Measurements from ENCODE around the gene SOBP.

SOBP gene

GRCh38 chr6:107618672-107619071 lies 128.8 kb downstream of the SOBP start:
- H3K4me2 ChIP-seq, result peak overlapping the region; percentile 41
- no peak overlapping the region for H2AFZ ChIP-seq (ENCODE audit: low read depth)
- TF ChIP-seq CTCF (conservative IDR thresholded peaks at IDR 0.05; ENCODE audit: low read depth, low read length), result no peak
- H3K9ac ChIP-seq, result no peak overlapping the region; the same call in 1 of the 2 replicates
- H3K4me1 ChIP-seq (ENCODE audit: low read depth, poor library complexity, severe bottlenecking), result peaks cover 53% of the 10 kb centered on the region
- no peaks in the 10 kb centered on the region for H3K79me2 ChIP-seq (ENCODE audit: insufficient read depth, low read depth)
- H4K20me1 ChIP-seq (ENCODE audit: insufficient read depth), result no peaks in the 10 kb centered on the region
- no peaks in the 10 kb centered on the region for H3K36me3 ChIP-seq (ENCODE audit: insufficient read depth)
- no peaks in the 10 kb centered on the region for H3K27me3 ChIP-seq (ENCODE audit: insufficient read depth, low read depth)
- no peak overlapping the region for H3K4me3 ChIP-seq (IDR thresholded peaks at IDR 0.05; ENCODE audit: insufficient read depth, low read depth, low read length)
- H3K27ac ChIP-seq, result peak overlapping the region; percentile 49

GRCh38 chr6:107620732-107621131 lies 130.8 kb downstream of the SOBP start:
- Histone ChIP-seq H4K20me1 (ENCODE audit: insufficient read depth) (no peaks in the 10 kb centered on the region), H3K4me3 (IDR thresholded peaks at IDR 0.05; ENCODE audit: insufficient read depth, low read depth, low read length) (no peak overlapping the region), H3K9ac (no peak overlapping the region), H2AFZ (ENCODE audit: low read depth) (no peak overlapping the region), H3K79me2 (ENCODE audit: insufficient read depth, low read depth) (no peaks in the 10 kb centered on the region), H3K4me1 (ENCODE audit: low read depth, poor library complexity, severe bottlenecking) (peaks cover 66% of the 10 kb centered on the region), H3K36me3 (ENCODE audit: insufficient read depth) (no peaks in the 10 kb centered on the region), H3K27me3 (ENCODE audit: insufficient read depth, low read depth) (no peaks in the 10 kb centered on the region), H3K27ac (no peak overlapping the region), H3K4me2 (no peak overlapping the region)
- TF ChIP-seq CTCF (conservative IDR thresholded peaks at IDR 0.05; ENCODE audit: low read depth, low read length), result no peak

GRCh38 chr6:107621229-107621937 lies 131.5 kb downstream of the SOBP start:
- Histone ChIP-seq H3K79me2 (ENCODE audit: insufficient read depth, low read depth) (no peaks in the 10 kb centered on the region), H3K27ac (no peak overlapping the region), H3K4me3 (IDR thresholded peaks at IDR 0.05; ENCODE audit: insufficient read depth, low read depth, low read length) (no peak overlapping the region), H2AFZ (ENCODE audit: low read depth) (no peak overlapping the region), H4K20me1 (ENCODE audit: insufficient read depth) (no peaks in the 10 kb centered on the region), H3K27me3 (ENCODE audit: insufficient read depth, low read depth) (no peaks in the 10 kb centered on the region), H3K9ac (no peak overlapping the region), H3K4me1 (ENCODE audit: low read depth, poor library complexity, severe bottlenecking) (peaks cover 66% of the 10 kb centered on the region), H3K36me3 (ENCODE audit: insufficient read depth) (no peaks in the 10 kb centered on the region), H3K4me2 (no peak overlapping the region)
- TF ChIP-seq CTCF (conservative IDR thresholded peaks at IDR 0.05; ENCODE audit: low read depth, low read length), result no peak

GRCh38 chr6:107622269-107622668 lies 132.4 kb downstream of the SOBP start:
- Histone ChIP-seq H3K4me3 (IDR thresholded peaks at IDR 0.05; ENCODE audit: insufficient read depth, low read depth, low read length) (no peak overlapping the region), H3K36me3 (ENCODE audit: insufficient read depth) (no peaks in the 10 kb centered on the region), H3K4me2 (no peak overlapping the region), H3K9ac (no peak overlapping the region), H3K27ac (no peak overlapping the region), H3K27me3 (ENCODE audit: insufficient read depth, low read depth) (no peaks in the 10 kb centered on the region), H4K20me1 (ENCODE audit: insufficient read depth) (no peaks in the 10 kb centered on the region), H3K79me2 (ENCODE audit: insufficient read depth, low read depth) (no peaks in the 10 kb centered on the region), H3K4me1 (ENCODE audit: low read depth, poor library complexity, severe bottlenecking) (peaks cover 59% of the 10 kb centered on the region), H2AFZ (ENCODE audit: low read depth) (no peak overlapping the region)
- TF ChIP-seq CTCF (conservative IDR thresholded peaks at IDR 0.05; ENCODE audit: low read depth, low read length), result no peak

All from KMS-11 (cell line).